ENCODE results near the gene TEKT1.

GRCh38 chr17:6800422-6801027 is 31.0 kb downstream of the TEKT1 start:
- TF ChIP-seq CTCF (IDR thresholded peaks at IDR 0.05) (no peak), POLR2A (IDR thresholded peaks at IDR 0.05) (no peak)
